Mesenchymal stem cell (in vitro differentiated cells and primary cell): ENCODE results near the gene BIRC5.

Source experiments
- DNase-seq: peaks from one replicate; pipeline ENCODE4 v3.0.0-alpha.2; 2013
- H2AFZ ChIP-seq: one replicate; pipeline ENCODE4 v1.6.1; 2013; ENCODE audit warnings: low read depth, mild to moderate bottlenecking, control low read depth, inconsistent platforms, low read length, moderate library complexity
- H2AK5ac ChIP-seq: 2 replicates; pipeline ENCODE4 v1.6.1; 2013; ENCODE audit warnings: low read length, moderate library complexity, mild to moderate bottlenecking, inconsistent platforms; ENCODE audit not compliant: severe bottlenecking
- H2BK120ac ChIP-seq: one replicate; pipeline ENCODE4 v1.6.1; 2013; ENCODE audit warnings: low read depth, mild to moderate bottlenecking, inconsistent platforms, low read length, moderate library complexity
- H2BK12ac ChIP-seq, 2 experiments: one replicate each; pipeline ENCODE4 v1.6.1; 2013; ENCODE audit warnings: inconsistent platforms in 2 of 2, low read length in 2 of 2, mild to moderate bottlenecking in 2 of 2, moderate library complexity in 2 of 2, control low read depth in 1 of 2
- H2BK15ac ChIP-seq: one replicate; pipeline ENCODE4 v1.6.1; 2013; ENCODE audit warnings: mild to moderate bottlenecking, low read depth, inconsistent platforms; ENCODE audit not compliant: poor library complexity, severe bottlenecking
- H2BK5ac ChIP-seq: 2 replicates; pipeline ENCODE4 v1.6.1; 2013; ENCODE audit warnings: low read depth, mild to moderate bottlenecking, low read length, control low read depth, inconsistent platforms; ENCODE audit not compliant: poor library complexity, severe bottlenecking
- H3K14ac ChIP-seq, 2 experiments: one replicate each; pipeline ENCODE4 v1.6.1; 2013; ENCODE audit warnings: inconsistent platforms in 2 of 2, low read length in 2 of 2, control low read depth in 1 of 2, mild to moderate bottlenecking in 1 of 2, moderate library complexity in 1 of 2
- H3K18ac ChIP-seq, 2 experiments: one replicate each; pipeline ENCODE4 v1.6.1; 2013; ENCODE audit warnings: inconsistent platforms in 2 of 2, low read length in 2 of 2, control low read depth in 1 of 2, low read depth in 1 of 2, mild to moderate bottlenecking in 1 of 2
- H3K23ac ChIP-seq, 2 experiments: one replicate each; pipeline ENCODE4 v1.6.1; 2013; ENCODE audit warnings: inconsistent platforms in 2 of 2, low read length in 2 of 2, mild to moderate bottlenecking in 2 of 2, moderate library complexity in 2 of 2, control low read depth in 1 of 2
- H3K27ac ChIP-seq: 2 replicates; pipeline ENCODE4 v1.5.1; 2013; ENCODE audit warnings: mild to moderate bottlenecking, moderate library complexity, low read length, control low read depth, inconsistent platforms; ENCODE audit not compliant: poor library complexity, severe bottlenecking
- H3K27me3 ChIP-seq, 2 experiments: 2 replicates each; pipeline versions ENCODE4 v1.6.1 to v1.7.0; 2013; ENCODE audit warnings: low read length in 2 of 2, mild to moderate bottlenecking in 2 of 2, moderate library complexity in 2 of 2, control low read depth in 1 of 2, inconsistent platforms in 1 of 2; ENCODE audit not compliant: control insufficient read depth in 1 of 2, insufficient read depth in 1 of 2
- H3K36me3 ChIP-seq, 2 experiments: 2 replicates each; pipeline versions ENCODE4 v1.6.1 to v1.7.0; 2013; ENCODE audit warnings: low read length in 2 of 2, control low read depth in 1 of 2, inconsistent platforms in 1 of 2, low read depth in 1 of 2, mild to moderate bottlenecking in 1 of 2; ENCODE audit not compliant: insufficient read depth in 2 of 2, control insufficient read depth in 1 of 2
- H3K4ac ChIP-seq, 2 experiments: one replicate each; pipeline ENCODE4 v1.6.1; 2013; ENCODE audit warnings: inconsistent platforms in 2 of 2, low read length in 2 of 2, mild to moderate bottlenecking in 2 of 2, moderate library complexity in 2 of 2, control low read depth in 1 of 2, low read depth in 1 of 2
- H3K4me1 ChIP-seq: 2 replicates; pipeline ENCODE4 v1.6.1; 2013; ENCODE audit warnings: low read depth, low read length, control low read depth; ENCODE audit not compliant: control insufficient read depth, insufficient read depth
- H3K4me2 ChIP-seq: 2 replicates; pipeline ENCODE4 v1.6.1; 2013; ENCODE audit warnings: low read length, mild to moderate bottlenecking, inconsistent platforms; ENCODE audit not compliant: poor library complexity, severe bottlenecking
- H3K4me3 ChIP-seq, 2 experiments: 2 replicates each; pipeline versions ENCODE4 v1.5.1 to v1.7.0; 2013; ENCODE audit warnings: low read length in 2 of 2, mild to moderate bottlenecking in 2 of 2, control low read depth in 1 of 2, low read depth in 1 of 2; ENCODE audit not compliant: insufficient read depth in 1 of 2
- H3K79me1 ChIP-seq: replicated peaks from 2 replicates; pipeline ENCODE4 v1.6.1; 2013; ENCODE audit warnings: mild to moderate bottlenecking, control low read depth, low read length, inconsistent platforms; ENCODE audit not compliant: poor library complexity, severe bottlenecking
- H3K9ac ChIP-seq: 2 replicates; pipeline ENCODE4 v1.7.0; 2013; ENCODE audit warnings: mild to moderate bottlenecking, low read length, moderate library complexity
- H3K9me3 ChIP-seq: 2 replicates; pipeline ENCODE4 v1.7.0; 2013; ENCODE audit warnings: mild to moderate bottlenecking, low read length; ENCODE audit not compliant: control insufficient read depth
- H4K8ac ChIP-seq: one replicate; pipeline ENCODE4 v1.6.1; 2013; ENCODE audit warnings: inconsistent platforms, mild to moderate bottlenecking, low read length, moderate library complexity
- H4K91ac ChIP-seq: one replicate; pipeline ENCODE4 v1.6.1; 2013; ENCODE audit warnings: mild to moderate bottlenecking, low read length, inconsistent platforms
- WGBS: methylation state at CpG from one replicate; pipeline ENCODE4 v1.1.7; 2013; ENCODE audit warnings: mixed read lengths; 5-methylcytosine and 5-hydroxymethylcytosine counted together

The BIRC5 gene

GRCh38 chr17:78241277-78242023, 27.4 kb downstream of the BIRC5 start:
- Histone ChIP-seq H3K27me3 (peaks cover 0 to 26% of the 10 kb centered on the region in 2 experiments), H4K8ac (no peak overlapping the region), H3K79me1 (no peaks in the 10 kb centered on the region), H3K27ac (no peak overlapping the region), H2BK12ac (no peak overlapping the region), H4K91ac (no peak overlapping the region), H3K9ac (no peak overlapping the region), H3K4me3 (no peak overlapping the region), H2AFZ (no peak overlapping the region), H2BK120ac (no peak overlapping the region), H3K4me2 (no peak overlapping the region), H3K36me3 (no peaks in the 10 kb centered on the region), H2BK5ac (no peak overlapping the region), H3K18ac (no peak overlapping the region), H2BK15ac (no peak overlapping the region), H3K23ac (no peak overlapping the region), H3K14ac (no peak overlapping the region), H3K4ac (no peak overlapping the region), H3K9me3 (no peaks in the 10 kb centered on the region), H3K4me1 (peaks cover 23% of the 10 kb centered on the region), H2AK5ac (no peak overlapping the region)
- DNase-seq, result peak; percentile 48
- 87% methylated on average over 9 of the region's 13 CpGs for WGBS

GRCh38 chr17:78242024-78242742, 28.1 kb downstream of the BIRC5 start:
- Histone ChIP-seq H3K36me3 (no peaks in the 10 kb centered on the region), H3K79me1 (no peaks in the 10 kb centered on the region), H3K4ac (no peak overlapping the region), H3K4me2 (no peak overlapping the region), H2BK15ac (no peak overlapping the region), H3K4me1 (peaks cover 22% of the 10 kb centered on the region), H3K18ac (no peak overlapping the region), H2AK5ac (no peak overlapping the region), H3K9ac (no peak overlapping the region), H2BK12ac (no peak overlapping the region), H2AFZ (no peak overlapping the region), H3K14ac (no peak overlapping the region), H4K8ac (no peak overlapping the region), H3K27me3 (peaks cover 0 to 26% of the 10 kb centered on the region in 2 experiments), H3K4me3 (no peak overlapping the region), H3K27ac (peak overlapping the region; percentile 10), H2BK5ac (no peak overlapping the region), H2BK120ac (no peak overlapping the region), H3K23ac (no peak overlapping the region), H3K9me3 (no peaks in the 10 kb centered on the region), H4K91ac (no peak overlapping the region)
- DNase-seq, result peak; percentile 80
- WGBS, result 65% methylated on average over 21 of the region's 21 CpGs

- H2AK5ac ChIP-seq, result no peak overlapping the region
- no peak overlapping the region for H2AFZ ChIP-seq
- H3K9me3 ChIP-seq, result no peaks in the 10 kb centered on the region
- no peak overlapping the region for H3K4me2 ChIP-seq
- no peak overlapping the region for H2BK15ac ChIP-seq
- no peak overlapping the region for H3K23ac ChIP-seq
- no peak overlapping the region for H2BK120ac ChIP-seq
- peak overlapping the region in 1 of 2 experiments; percentile 24 for H3K4ac ChIP-seq
- no peak overlapping the region for H4K91ac ChIP-seq
- H3K14ac ChIP-seq, result no peak overlapping the region
- no peak overlapping the region for H2BK5ac ChIP-seq
- no peaks in the 10 kb centered on the region for H3K36me3 ChIP-seq
- DNase-seq, result peak; percentile 67
- no peak overlapping the region for H2BK12ac ChIP-seq
- peaks cover 15% of the 10 kb centered on the region for H3K4me1 ChIP-seq
- H3K9ac ChIP-seq, result no peak overlapping the region
- peaks cover 0 to 27% of the 10 kb centered on the region in 2 experiments for H3K27me3 ChIP-seq
- H3K4me3 ChIP-seq, result no peak overlapping the region
- no peaks in the 10 kb centered on the region for H3K79me1 ChIP-seq
- WGBS, result 11% methylated on average over 5 of the region's 8 CpGs
- H3K18ac ChIP-seq, result no peak overlapping the region
- peak overlapping the region; percentile 64 for H4K8ac ChIP-seq
- no peak overlapping the region for H3K27ac ChIP-seq
Observed at GRCh38 chr17:78247304-78247703, 33.3 kb downstream of the BIRC5 start.
